SJCRH30 (cell line): ENCODE data around the gene ZFAND2B. TPM values are rescaled to one million over a fixed set of nuclear protein-coding genes. Genes with fewer than 3 reads are reported as not detected.

ENCODE experiments used
- DNase-seq, 2 experiments: peaks; one replicate each; pipeline ENCODE4 v3.0.0-alpha.2; 2015 to 2020
- H3K27ac ChIP-seq: fragments of 250-450 bp; sonication (Bioruptor Pico); 2 replicates; pipeline ENCODE4 v1.5.1; 2020; ENCODE audit warnings: mild to moderate bottlenecking, moderate library complexity
- H3K27me3 ChIP-seq: fragments of 250-450 bp; sonication (Bioruptor Pico); 2 replicates; pipeline ENCODE4 v1.5.1; 2020; ENCODE audit warnings: mild to moderate bottlenecking, moderate library complexity
- H3K36me3 ChIP-seq: fragments of 250-450 bp; sonication (Bioruptor Pico); 2 replicates; pipeline ENCODE4 v1.5.1; 2020; ENCODE audit warnings: mild to moderate bottlenecking, moderate library complexity
- H3K4me1 ChIP-seq: fragments of 250-450 bp; sonication (Bioruptor Pico); 2 replicates; pipeline ENCODE4 v1.5.1; 2020; ENCODE audit warnings: mild to moderate bottlenecking, moderate library complexity
- H3K4me3 ChIP-seq: fragments of 250-450 bp; sonication (Bioruptor Pico); 2 replicates; pipeline ENCODE4 v1.5.1; 2020; ENCODE audit warnings: mild to moderate bottlenecking, moderate library complexity
- H3K9me3 ChIP-seq: fragments of 250-450 bp; sonication (Bioruptor Pico); replicated peaks from 2 replicates; pipeline ENCODE4 v1.5.1; 2020; ENCODE audit warnings: mild to moderate bottlenecking, moderate library complexity
- total RNA-seq: library from RNA; depleted of rRNA; stranded (reverse); fragments of >200 nt; shearing (Covaris generic); gene quantifications from 2 replicates; pipeline ENCODE4 v1.2.3, GENCODE V29; 2014; rRNA removed

Gene ZFAND2B, protein sequence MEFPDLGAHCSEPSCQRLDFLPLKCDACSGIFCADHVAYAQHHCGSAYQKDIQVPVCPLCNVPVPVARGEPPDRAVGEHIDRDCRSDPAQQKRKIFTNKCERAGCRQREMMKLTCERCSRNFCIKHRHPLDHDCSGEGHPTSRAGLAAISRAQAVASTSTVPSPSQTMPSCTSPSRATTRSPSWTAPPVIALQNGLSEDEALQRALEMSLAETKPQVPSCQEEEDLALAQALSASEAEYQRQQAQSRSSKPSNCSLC
- 16.0 and 16.2 TPM in 2 replicates for total RNA-seq

DNA sequence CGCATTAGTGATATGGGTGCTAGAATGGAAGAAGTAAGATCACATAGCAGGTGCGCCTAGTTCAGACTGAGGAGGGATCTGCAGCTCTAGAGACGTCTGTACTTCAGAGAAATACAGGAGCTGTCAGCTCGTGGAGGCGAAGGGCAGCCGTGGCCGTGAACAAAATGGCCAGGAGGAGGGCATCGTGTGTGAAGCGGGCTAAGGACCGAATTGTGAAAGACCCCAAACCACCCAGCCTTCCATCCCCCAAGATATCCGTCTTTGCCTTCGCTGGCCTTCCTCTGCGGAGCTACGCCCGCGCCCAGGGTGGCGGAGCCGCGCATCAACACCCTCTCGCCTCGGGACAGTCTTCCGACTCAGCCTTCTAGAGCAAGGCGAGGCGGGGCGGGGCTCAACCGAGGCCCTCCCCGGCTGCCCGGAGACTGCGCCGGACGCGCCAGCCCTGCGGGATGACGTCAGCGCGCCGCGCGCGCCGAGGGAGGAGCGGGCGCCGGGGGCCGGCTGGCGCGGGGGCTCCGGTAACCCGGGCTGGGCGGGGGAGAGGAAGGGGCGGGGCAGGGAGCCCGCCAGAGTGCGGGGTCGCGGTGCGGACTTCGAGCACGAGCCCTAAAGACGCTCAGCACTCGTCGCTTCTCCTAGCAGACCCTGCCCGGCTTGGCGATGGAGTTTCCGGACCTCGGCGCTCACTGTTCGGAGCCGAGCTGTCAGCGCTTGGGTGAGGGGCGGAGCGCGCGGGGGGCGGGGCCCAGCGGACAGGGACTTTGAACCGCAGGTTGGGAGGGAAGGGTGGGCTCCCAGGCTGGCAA is at the start of gene ZFAND2B:
Gene ZFAND2B, plus strand, starts transcription at position 455 of the 806 bp plus-strand sequence. Its CDS starts 206 bp downstream, at position 661.
- Histone ChIP-seq H3K4me1 (no peaks in the 10 kb centered on the region), H3K36me3 (peaks cover 2% of the 10 kb centered on the region; the same call in 1 of the 2 replicates), H3K27ac (no peak within 1 kb of the TSS), H3K4me3 (peak within 1 kb of the TSS; percentile 64), H3K9me3 (no peaks in the 10 kb centered on the region), H3K27me3 (no peaks in the 10 kb centered on the region)
- DNase-seq, result peak; percentile 92 to 94

DNA sequence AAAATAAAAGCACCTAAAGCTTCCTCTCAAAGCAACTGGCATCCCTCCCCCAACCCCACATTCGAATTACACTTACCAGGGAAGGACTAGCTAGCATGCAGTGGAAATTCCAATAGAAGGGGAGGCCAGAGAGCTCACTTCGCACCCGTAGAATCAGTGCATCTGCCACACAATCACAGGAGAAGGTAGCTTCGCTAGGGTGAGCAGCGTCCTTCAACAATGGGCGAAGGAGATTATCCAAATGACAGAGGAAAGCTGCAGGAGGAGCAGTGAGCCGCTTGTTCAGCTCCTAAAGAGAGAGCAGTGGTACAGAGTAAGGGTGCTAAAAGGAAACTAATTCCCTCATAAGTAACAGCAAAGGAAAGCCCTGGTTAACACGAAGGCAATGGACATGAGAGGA is 49.2 kb upstream of the ZFAND2B start:
- DNase-seq, result no peak
- H3K36me3 ChIP-seq, result no peaks in the 10 kb centered on the region
- H3K4me3 ChIP-seq, result no peak overlapping the region
- H3K9me3 ChIP-seq, result no peaks in the 10 kb centered on the region
- no peaks in the 10 kb centered on the region for H3K27me3 ChIP-seq
- 0 out of 2 replicates have a peak, but pooled peaks cover 8% of the 10 kb centered on the region for H3K4me1 ChIP-seq
- no peak overlapping the region for H3K27ac ChIP-seq

DNA sequence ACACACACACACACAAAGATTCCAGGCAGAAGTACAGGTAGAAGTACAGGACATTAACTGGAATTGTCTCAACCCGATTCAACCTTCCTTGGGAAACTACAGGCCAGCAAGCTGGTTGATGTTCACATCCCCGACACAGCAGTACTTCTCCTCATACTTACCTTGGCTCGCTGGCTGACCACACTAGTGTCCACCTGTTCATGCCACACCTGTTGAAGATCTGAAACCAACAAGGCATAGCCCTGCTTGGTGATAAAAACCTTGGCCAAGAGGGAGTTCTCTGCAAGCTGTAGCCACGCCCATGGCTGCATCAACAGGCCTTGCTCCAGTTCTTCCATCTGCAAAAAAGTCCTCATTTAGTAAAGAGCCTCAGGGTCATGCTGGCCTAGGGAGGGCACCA is 48.6 kb upstream of the ZFAND2B start:
- H3K4me1 ChIP-seq, result 0 out of 2 replicates have a peak, but pooled peaks cover 8% of the 10 kb centered on the region
- no peak overlapping the region for H3K27ac ChIP-seq
- no peak for DNase-seq
- H3K36me3 ChIP-seq, result no peaks in the 10 kb centered on the region
- H3K4me3 ChIP-seq, result no peak overlapping the region
- H3K27me3 ChIP-seq, result no peaks in the 10 kb centered on the region
- H3K9me3 ChIP-seq, result no peaks in the 10 kb centered on the region

DNA sequence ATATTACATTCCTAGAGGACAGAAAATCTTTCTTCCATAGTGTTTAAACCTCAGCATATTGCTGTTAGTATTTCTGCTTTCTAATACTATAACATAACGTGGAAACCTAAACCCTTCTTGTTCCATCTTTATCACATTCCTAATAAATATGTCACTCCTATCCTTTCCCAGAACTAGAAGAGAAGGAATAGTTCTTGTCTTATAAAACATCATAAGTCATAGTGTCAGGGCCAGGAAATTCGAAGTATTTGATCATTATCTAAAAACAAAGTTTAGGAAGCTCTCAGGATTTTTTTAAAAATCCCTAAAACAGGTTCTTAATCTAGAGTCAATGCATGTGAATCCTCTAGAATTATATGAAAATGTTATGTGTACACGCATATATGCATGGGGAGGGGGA is 48.0 kb upstream of the ZFAND2B start:
- H3K27ac ChIP-seq, result no peak overlapping the region
- no peak for DNase-seq
- no peaks in the 10 kb centered on the region for H3K27me3 ChIP-seq
- no peaks in the 10 kb centered on the region for H3K9me3 ChIP-seq
- H3K4me3 ChIP-seq, result no peak overlapping the region
- 0 out of 2 replicates have a peak, but pooled peaks cover 8% of the 10 kb centered on the region for H3K4me1 ChIP-seq
- H3K36me3 ChIP-seq, result no peaks in the 10 kb centered on the region

DNA sequence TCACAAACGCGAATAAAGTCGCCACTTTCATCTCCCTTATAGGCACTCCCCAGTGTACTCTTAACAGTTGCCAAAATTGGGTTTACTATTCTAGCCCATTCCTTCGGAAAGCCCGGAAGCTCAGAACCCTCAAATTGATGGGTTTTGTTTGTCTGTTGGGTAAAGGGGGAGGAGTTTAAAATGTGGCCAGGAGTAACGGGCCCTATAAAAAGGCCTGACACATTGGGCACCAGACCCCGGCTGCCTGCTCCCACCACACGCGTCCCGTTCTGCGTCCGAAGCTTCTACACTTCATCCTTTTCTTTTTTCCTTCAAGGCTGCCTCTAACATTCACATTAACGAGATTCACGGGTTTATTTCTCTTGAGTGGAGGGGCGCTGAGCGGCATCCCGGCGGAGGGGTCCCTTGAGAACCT is 46.8 kb upstream of the ZFAND2B start:
- no peaks in the 10 kb centered on the region for H3K27me3 ChIP-seq
- H3K4me1 ChIP-seq, result 0 out of 2 replicates have a peak, but pooled peaks cover 8% of the 10 kb centered on the region
- no peak for DNase-seq
- no peaks in the 10 kb centered on the region for H3K36me3 ChIP-seq
- H3K9me3 ChIP-seq, result no peaks in the 10 kb centered on the region
- H3K4me3 ChIP-seq, result peak overlapping the region; percentile 72
- H3K27ac ChIP-seq, result no peak overlapping the region

DNA sequence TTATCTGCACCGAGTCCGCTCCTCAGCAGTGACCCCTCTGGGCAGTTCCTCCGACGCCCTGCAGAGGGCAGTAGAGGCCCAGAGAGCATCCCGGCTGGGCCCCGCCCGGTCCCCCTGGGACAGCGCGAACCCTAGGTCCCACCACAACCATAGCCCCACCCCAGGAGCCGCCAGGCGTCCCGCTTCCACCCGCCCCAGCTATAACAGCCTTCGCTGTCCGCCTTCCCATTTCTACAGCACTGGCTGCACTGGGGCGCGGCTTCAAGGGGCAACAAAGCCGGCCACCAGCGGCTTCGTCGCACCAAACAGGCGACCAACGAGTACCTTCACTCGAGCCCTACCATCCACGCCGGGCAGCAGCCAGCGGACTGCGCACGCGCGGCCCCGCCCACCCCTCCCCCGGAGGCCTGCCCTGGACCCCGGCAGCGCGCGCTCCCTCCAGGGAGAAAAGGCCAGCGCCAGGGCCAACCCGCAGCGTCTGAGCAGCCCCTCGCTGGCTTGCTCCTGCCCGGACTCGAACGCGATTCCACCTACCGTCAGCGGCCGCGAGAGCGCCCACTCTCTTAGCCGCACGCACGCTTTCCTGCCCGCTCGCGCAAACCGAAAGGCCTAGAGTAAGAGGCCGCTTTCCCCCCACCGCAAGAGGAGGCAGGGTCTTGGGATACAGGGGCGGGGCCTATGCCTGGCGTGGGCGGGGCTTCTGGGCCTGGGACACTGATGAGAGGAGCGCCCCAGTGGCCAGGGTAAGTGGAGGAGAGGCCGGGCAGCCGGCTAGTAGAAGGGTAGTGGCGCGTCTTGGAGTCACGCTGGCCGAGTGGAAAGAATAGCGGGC is 46.2 kb upstream of the ZFAND2B start, which contains the start of gene NHEJ1:
Gene NHEJ1, minus strand, starts transcription at position 630 of the 832 bp plus-strand sequence. CDS start 2,453 bp downstream, outside the sequence.
- Histone ChIP-seq H3K4me3 (peak within 1 kb of the TSS; percentile 72), H3K27ac (peak within 1 kb of the TSS; percentile 71), H3K27me3 (no peaks in the 10 kb centered on the region), H3K9me3 (no peaks in the 10 kb centered on the region), H3K4me1 (0 out of 2 replicates have a peak, but pooled peaks cover 8% of the 10 kb centered on the region), H3K36me3 (no peaks in the 10 kb centered on the region)
- peak; percentile 96 to 97 for DNase-seq

DNA sequence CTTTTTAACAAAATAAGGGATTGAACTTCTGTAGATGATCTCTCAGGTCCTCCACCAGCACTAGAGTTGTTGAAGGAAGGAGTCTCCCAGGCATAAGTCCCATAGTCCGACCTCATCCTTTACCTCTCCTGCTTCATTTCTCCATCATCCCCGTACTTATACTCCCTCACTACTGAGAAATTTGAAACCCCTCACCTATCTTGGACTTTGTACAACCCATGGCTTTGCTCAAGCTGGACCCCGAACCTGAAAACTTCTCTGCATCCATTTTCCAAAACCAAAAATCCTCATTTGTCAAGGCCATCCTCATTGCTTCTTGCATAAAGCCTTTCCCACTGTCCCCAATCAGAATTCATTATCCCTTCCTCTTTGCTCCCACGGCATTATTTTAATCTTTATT is 45.5 kb upstream of the ZFAND2B start:
- Histone ChIP-seq H3K27me3 (no peaks in the 10 kb centered on the region), H3K9me3 (no peaks in the 10 kb centered on the region), H3K4me1 (0 out of 2 replicates have a peak, but pooled peaks cover 8% of the 10 kb centered on the region), H3K27ac (no peak overlapping the region), H3K4me3 (peak overlapping the region; percentile 72), H3K36me3 (no peaks in the 10 kb centered on the region)
- no peak for DNase-seq

DNA sequence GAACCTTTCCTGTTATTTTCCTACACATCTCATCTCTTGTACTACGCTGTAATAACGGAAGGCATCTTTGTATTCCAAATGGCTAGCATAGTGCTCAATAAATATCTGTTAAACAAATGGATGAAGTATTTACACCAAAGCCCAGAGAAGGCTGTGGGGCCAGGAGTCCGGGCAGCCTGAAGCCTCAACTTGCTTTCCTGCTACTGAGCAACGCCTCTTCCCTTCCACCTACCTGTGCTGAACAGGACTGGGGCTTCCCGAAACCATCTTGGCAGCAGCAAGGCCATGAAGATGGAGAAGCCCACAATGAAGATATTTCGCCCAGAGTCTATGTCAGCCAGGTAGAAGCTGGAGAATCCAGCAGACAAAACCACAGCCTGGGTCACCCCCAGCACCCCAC is 43.4 kb upstream of the ZFAND2B start:
- 0 out of 2 replicates have a peak, but pooled peaks cover 8% of the 10 kb centered on the region for H3K4me1 ChIP-seq
- no peaks in the 10 kb centered on the region for H3K36me3 ChIP-seq
- H3K27me3 ChIP-seq, result no peaks in the 10 kb centered on the region
- H3K27ac ChIP-seq, result no peak overlapping the region
- H3K4me3 ChIP-seq, result no peak overlapping the region
- no peaks in the 10 kb centered on the region for H3K9me3 ChIP-seq
- DNase-seq, result no peak

DNA sequence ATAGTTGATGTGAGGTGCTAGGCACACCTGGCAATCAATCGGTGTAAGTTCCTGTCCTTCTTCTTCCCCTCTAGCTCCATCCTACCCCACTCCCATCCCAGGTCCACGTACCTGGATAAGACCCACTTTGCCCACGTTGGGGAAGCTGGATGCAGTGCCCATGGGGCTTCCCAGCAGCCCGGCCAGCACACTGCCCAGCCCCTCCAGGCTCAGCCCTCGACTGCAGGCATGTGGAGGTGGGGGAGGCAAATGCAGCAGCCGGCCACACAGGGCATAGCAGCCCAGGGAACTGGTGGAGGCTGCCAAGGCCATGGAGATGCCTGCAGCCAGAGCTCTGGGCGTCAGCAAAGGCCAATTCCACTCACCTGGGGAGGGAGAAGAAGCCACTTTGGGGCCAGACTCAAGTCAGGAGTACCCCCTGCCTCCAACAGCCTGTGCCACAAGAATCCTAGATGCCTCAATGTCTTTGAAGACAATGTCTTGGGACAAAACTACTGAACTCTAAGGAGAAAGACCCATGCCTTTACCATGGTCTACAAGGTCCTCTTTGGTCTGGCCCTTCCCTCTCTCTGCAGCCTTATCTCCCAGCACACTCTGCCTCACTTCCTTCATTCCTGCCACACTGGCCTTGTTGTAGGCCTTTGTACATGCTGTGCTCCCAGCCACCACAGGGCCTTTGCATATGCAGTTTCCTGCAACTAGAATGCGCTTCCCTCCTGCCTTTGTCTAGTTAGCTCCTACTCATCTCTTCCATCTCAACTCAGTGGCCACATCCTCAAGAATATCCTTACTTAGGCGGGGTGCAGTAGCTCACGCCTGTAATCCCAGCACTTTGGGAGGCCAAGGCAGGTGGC is 41.3 kb upstream of the ZFAND2B start:
- Histone ChIP-seq H3K4me1 (0 out of 2 replicates have a peak, but pooled peaks cover 4% of the 10 kb centered on the region), H3K27ac (no peak overlapping the region), H3K4me3 (no peak overlapping the region), H3K9me3 (no peaks in the 10 kb centered on the region), H3K36me3 (no peaks in the 10 kb centered on the region), H3K27me3 (no peaks in the 10 kb centered on the region)
- no peak for DNase-seq

DNA sequence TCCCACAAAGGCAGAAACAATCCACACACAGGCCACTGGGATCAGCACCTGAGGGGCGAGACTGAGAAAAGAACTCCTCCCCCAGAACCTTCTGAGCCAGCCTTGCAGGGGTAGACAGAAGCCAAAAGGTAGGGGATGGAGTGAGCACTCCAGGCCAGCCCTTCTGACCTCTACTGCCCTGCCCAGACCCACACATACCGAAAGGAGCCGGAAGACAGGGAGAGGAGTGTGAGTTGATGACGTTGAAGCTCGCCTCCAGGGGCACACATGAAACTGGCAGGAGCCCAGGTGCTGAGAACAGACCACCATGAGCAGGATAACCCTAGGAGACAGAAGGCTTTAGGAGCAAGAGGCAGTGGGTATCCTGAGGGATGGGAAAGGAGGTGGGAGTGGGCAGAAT is 38.6 kb upstream of the ZFAND2B start:
- Histone ChIP-seq H3K4me3 (no peak overlapping the region), H3K27me3 (no peaks in the 10 kb centered on the region), H3K4me1 (no peaks in the 10 kb centered on the region), H3K9me3 (no peaks in the 10 kb centered on the region), H3K36me3 (no peaks in the 10 kb centered on the region), H3K27ac (no peak overlapping the region)
- no peak for DNase-seq

DNA sequence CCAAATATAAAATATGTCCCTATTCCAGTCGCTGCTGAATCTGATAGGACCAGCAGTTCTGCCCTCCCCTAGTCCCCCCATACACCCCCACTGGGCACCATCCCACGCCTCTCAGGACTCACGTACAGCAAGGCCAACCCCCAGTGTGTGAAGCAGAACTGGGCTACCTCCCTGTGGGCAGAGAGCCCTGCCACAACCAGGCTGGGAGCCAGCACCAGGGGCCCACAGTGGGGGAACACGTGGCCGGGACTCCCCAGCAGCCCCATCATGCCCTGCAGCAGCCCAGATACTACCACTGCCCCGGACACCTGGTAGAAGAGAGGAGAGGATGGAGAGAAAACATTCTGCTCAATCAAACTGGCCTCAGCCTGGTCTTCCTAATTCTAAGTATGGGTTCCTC is 38.1 kb upstream of the ZFAND2B start:
- no peak overlapping the region for H3K27ac ChIP-seq
- no peak for DNase-seq
- no peak overlapping the region for H3K4me3 ChIP-seq
- no peaks in the 10 kb centered on the region for H3K9me3 ChIP-seq
- no peaks in the 10 kb centered on the region for H3K27me3 ChIP-seq
- H3K4me1 ChIP-seq, result no peaks in the 10 kb centered on the region
- H3K36me3 ChIP-seq, result no peaks in the 10 kb centered on the region

DNA sequence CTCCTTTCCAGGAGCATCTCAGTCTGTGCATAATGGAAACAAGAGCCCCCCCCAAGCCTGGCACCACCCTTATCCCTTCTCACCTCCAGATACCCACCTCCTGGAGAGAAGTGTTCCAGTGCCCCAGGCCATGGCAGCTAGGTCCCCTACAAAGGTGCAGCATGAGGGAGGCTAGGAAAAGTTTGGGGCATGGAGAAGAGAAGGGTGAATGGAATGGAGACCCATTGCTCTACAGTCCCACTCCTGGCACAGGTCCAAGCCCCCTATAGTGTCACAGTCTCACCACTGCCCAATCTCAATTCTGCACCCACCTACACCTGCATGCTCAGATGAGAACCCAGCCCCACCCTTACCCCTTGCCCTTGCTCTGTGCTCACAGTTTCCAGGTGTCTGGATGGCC is 37.6 kb upstream of the ZFAND2B start:
- Histone ChIP-seq H3K36me3 (no peaks in the 10 kb centered on the region), H3K9me3 (no peaks in the 10 kb centered on the region), H3K4me1 (no peaks in the 10 kb centered on the region), H3K4me3 (no peak overlapping the region), H3K27ac (no peak overlapping the region), H3K27me3 (no peaks in the 10 kb centered on the region)
- DNase-seq, result no peak

DNA sequence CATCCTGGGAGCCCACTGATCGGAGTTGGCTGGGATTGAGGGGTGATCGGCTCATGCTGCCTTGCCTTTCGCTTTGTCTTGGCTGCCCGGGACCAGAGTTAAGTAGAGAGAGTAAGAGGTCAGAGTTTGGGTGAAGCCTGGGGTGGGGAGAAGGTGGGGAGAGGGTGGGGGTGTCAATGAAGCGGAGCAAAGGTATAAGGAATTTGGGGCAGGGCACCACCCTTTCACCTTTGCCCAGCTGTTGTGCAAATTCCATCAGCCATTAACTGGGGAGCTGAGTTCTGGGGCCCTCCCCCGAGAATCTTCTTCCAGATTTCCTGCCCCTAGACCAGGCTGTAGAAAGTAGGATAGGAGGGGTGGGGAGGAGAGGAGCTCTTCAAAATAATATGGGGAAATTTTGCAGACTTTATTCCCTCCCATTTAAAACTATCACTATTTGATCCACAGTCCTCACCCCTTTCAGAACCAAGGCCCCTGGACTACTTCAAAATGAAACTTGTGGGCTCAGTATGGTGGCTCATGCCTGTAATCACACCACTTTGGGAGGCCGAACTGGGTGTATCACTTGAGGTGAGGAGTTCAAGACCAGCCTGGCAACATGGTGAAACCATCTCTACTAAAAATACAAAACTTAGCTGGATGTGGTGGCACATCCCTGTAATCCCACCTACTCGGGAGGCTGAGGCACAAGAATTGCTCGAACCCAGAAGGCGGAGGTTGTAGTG is 36.5 kb upstream of the ZFAND2B start, which contains the start of gene SLC23A3:
Gene SLC23A3, minus strand, starts transcription at position 100 of the 725 bp plus-strand sequence. Its CDS starts 45 bp downstream, at position 55.
- Histone ChIP-seq H3K27me3 (no peaks in the 10 kb centered on the region), H3K4me3 (no peak within 1 kb of the TSS), H3K27ac (no peak within 1 kb of the TSS), H3K9me3 (no peaks in the 10 kb centered on the region), H3K4me1 (no peaks in the 10 kb centered on the region), H3K36me3 (no peaks in the 10 kb centered on the region)
- DNase-seq, result no peak
